Astrocyte (in vitro differentiated cells and primary cell): ENCODE measurements around the gene NCAPG.

Experiments used
- CTCF ChIP-seq: IDR thresholded peaks from 2 replicates; pipeline ENCODE4 v1.5.1; 2011; ENCODE audit warnings: low read depth, mild to moderate bottlenecking, inconsistent platforms, low read length, moderate library complexity; ENCODE audit not compliant: insufficient read depth
- EZH2 ChIP-seq: IDR thresholded peaks from 2 replicates; pipeline ENCODE4 v1.6.1; 2012; ENCODE audit warnings: mild to moderate bottlenecking, low read length, inconsistent platforms; ENCODE audit not compliant: insufficient read depth

GRCh38 chr4:17805580-17806155 lies 5.1 kb upstream of the NCAPG start:
- TF ChIP-seq CTCF (no peak), EZH2 (no peak)
